ENCODE measurements around the gene RNF10.
"Not testable (repeated sequence)": the region's sequence is repeated elsewhere in the genome, so short reads cannot be mapped to it uniquely, and the experiment has no call there.

RNF10 gene

DNA sequence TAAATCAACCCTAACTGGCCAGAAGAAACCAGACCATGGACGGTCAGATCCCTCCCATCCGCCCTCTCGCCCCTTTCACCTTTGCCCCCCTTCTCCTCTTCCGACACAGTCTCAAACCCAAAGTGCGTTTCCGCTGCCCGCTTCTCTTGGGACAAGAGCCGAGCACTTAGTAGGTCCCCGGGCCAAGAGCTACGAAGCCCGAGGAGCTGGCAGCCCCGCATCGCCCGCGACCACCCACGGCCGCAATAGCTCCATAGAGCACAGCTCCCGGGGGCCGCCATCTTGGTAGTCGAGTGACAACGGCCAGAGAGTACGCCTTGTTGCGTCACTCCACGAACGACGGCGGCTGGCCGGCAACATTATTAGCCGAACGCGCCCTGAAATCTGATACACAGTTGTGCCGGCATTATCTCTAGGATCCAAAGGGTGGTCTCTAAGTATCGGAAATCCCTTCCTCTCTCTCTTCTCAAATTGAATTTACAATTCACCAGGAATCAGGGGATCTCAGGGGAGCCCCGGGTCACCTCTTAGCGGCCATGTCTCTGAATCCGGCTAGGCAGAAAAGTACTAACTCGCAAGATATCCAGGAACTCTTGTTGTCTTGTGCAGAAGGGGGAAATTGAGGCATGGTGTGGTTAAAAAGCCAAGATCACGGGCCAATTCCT lies 5.2 kb upstream of the RNF10 start, which contains the start of gene COQ5:
TSS of gene COQ5 (minus strand) at position 298 of the 665 bp plus-strand sequence. CDS start at position 281, 17 bp downstream.
- H3K4me1 ChIP-seq (ENCODE audit: low read length), result peaks cover 9% of the 10 kb centered on the region
- H2AFZ ChIP-seq (ENCODE audit: low read depth, low read length), result peak within 1 kb of the TSS; percentile 92
- H3K9me3 ChIP-seq (ENCODE audit: insufficient read depth, low read length), result no peaks in the 10 kb centered on the region
- H3K27ac ChIP-seq (ENCODE audit: low read length), result peak within 1 kb of the TSS; percentile 41
- TF ChIP-seq, protein P1, sequence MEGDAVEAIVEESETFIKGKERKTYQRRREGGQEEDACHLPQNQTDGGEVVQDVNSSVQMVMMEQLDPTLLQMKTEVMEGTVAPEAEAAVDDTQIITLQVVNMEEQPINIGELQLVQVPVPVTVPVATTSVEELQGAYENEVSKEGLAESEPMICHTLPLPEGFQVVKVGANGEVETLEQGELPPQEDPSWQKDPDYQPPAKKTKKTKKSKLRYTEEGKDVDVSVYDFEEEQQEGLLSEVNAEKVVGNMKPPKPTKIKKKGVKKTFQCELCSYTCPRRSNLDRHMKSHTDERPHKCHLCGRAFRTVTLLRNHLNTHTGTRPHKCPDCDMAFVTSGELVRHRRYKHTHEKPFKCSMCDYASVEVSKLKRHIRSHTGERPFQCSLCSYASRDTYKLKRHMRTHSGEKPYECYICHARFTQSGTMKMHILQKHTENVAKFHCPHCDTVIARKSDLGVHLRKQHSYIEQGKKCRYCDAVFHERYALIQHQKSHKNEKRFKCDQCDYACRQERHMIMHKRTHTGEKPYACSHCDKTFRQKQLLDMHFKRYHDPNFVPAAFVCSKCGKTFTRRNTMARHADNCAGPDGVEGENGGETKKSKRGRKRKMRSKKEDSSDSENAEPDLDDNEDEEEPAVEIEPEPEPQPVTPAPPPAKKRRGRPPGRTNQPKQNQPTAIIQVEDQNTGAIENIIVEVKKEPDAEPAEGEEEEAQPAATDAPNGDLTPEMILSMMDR (IDR thresholded peaks at IDR 0.05; ENCODE audit: low read depth, low read length), result no peak
- TF ChIP-seq EZH2phosphoT487 (IDR thresholded peaks at IDR 0.05; ENCODE audit: low read depth), result no peak
- H3K27me3 ChIP-seq (ENCODE audit: low read depth, low read length), result no peaks in the 10 kb centered on the region
- no peaks in the 10 kb centered on the region for H3K36me3 ChIP-seq (replicated peaks; ENCODE audit: low read depth, low read length)
- peaks cover 12% of the 10 kb centered on the region for H3K79me2 ChIP-seq (ENCODE audit: low read length)
- peak within 1 kb of the TSS; percentile 89 for H3K9ac ChIP-seq (ENCODE audit: low read length)
- H3K4me3 ChIP-seq (ENCODE audit: low read length), result peak within 1 kb of the TSS; percentile 99
- no peaks in the 10 kb centered on the region for H4K20me1 ChIP-seq (ENCODE audit: insufficient read depth, low read length)
- peak within 1 kb of the TSS; percentile 95 for H3K4me2 ChIP-seq (ENCODE audit: low read length)

DNA sequence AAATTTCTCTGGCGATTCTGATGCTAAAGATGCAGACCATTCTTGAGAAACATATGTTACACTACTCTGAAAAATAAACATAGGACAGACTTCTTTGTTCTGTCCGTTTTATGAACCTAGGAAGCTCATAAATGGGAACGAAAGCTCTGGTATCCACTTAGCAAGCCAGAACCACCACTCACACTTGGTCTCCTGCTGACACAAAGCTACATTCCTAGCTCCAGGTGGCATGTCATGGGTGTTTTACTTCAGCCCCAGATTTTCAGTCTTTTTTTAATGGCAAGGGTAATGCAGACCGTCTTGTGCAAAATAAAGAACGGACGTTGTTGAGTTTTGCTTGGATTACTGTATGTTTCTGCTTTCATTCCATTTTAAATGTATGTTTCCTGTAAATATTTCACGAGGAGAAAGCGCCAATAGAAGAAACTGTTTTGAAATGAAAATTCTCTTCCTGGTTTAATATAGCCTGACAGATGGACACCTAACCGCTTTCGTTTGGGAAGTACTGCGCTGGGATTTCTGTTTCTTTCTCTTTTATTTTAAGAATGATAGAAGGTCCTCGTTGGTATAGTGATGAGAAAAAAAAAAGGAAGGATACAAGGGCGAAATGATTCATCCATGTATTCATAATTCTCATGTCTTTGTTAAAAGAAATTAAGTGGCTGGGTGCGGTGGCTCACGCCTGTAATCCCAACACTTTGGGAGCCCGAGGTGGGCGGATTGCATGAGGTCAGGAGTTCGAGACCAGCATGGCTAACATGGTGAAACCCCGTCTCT lies 4.3 kb upstream of the RNF10 start:
- peak overlapping the region; percentile 89 for H3K9ac ChIP-seq (ENCODE audit: low read length)
- H4K20me1 ChIP-seq (ENCODE audit: insufficient read depth, low read length), result no peaks in the 10 kb centered on the region
- peak overlapping the region; percentile 95 for H3K4me2 ChIP-seq (ENCODE audit: low read length)
- peak overlapping the region; percentile 99 for H3K4me3 ChIP-seq (ENCODE audit: low read length)
- H3K27ac ChIP-seq (ENCODE audit: low read length), result peak overlapping the region; percentile 41
- no peaks in the 10 kb centered on the region for H3K27me3 ChIP-seq (ENCODE audit: low read depth, low read length)
- no peaks in the 10 kb centered on the region for H3K9me3 ChIP-seq (ENCODE audit: insufficient read depth, low read length)
- TF ChIP-seq, protein P1 (IDR thresholded peaks at IDR 0.05; ENCODE audit: low read depth, low read length), result no peak
- TF ChIP-seq EZH2phosphoT487 (IDR thresholded peaks at IDR 0.05; ENCODE audit: low read depth), result no peak
- peak overlapping the region; percentile 92 for H2AFZ ChIP-seq (ENCODE audit: low read depth, low read length)
- H3K79me2 ChIP-seq (ENCODE audit: low read length), result peaks cover 19% of the 10 kb centered on the region
- H3K36me3 ChIP-seq (replicated peaks; ENCODE audit: low read depth, low read length), result no peaks in the 10 kb centered on the region
- H3K4me1 ChIP-seq (ENCODE audit: low read length), result peaks cover 9% of the 10 kb centered on the region

DNA sequence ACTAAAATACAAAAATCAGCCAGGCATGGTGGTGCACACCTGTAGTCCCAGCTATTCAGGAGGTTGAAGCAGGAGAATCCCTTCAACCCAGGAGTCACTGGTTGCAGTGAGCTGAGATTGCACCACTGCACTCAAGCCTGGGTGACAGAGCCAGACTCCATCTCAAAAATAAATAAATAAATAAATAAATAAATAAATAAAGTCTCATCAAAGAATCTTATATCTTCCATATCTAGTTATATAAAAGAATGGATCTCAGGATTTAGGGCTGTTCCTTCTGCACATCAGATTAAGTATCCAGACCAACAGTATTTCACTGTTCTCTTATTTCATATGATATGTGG lies 3.8 kb upstream of the RNF10 start:
- peak overlapping the region; percentile 95 for H3K4me2 ChIP-seq (ENCODE audit: low read length)
- peak overlapping the region; percentile 89; the same call in 1 of the 2 replicates for H3K9ac ChIP-seq (ENCODE audit: low read length)
- not testable (repeated sequence) for H3K9me3 ChIP-seq (ENCODE audit: insufficient read depth, low read length); H4K20me1 ChIP-seq (ENCODE audit: insufficient read depth, low read length); H3K4me1 ChIP-seq (ENCODE audit: low read length); H3K27ac ChIP-seq (ENCODE audit: low read length); H3K36me3 ChIP-seq (replicated peaks; ENCODE audit: low read depth, low read length); H3K27me3 ChIP-seq (ENCODE audit: low read depth, low read length)
- peak overlapping the region; percentile 99 for H3K4me3 ChIP-seq (ENCODE audit: low read length)
- H2AFZ ChIP-seq (ENCODE audit: low read depth, low read length), result peak overlapping the region; percentile 92; the same call in 1 of the 2 replicates
- H3K79me2 ChIP-seq (ENCODE audit: low read length), result peaks cover 25% of the 10 kb centered on the region

DNA sequence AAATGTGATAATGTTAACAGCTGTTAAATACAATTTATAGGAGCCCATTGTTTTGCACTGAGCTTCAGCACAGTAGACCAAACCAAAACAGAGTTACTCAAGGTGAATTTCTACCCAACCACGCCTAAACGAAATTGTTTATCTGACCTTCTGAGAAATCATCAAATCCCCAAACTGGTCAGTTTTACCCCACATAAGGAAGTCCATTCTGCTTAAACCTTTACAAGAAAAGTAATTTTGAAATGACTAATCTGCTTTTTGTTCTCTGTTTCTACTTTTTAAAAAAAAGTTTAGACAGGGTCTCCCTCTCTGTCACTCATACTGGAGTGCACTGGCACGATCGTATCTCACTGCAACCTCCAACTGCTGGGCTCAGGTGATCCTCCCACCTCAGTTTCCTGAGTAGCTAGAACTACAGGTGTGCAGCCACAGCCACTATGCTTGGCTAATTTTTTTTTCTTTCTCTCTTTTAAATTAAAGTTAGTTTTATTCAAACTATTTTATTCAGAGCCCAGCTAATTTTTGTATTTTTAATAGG lies 1.4 kb upstream of the RNF10 start:
- Histone ChIP-seq H3K4me2 (ENCODE audit: low read length) (no peak overlapping the region), H3K36me3 (replicated peaks; ENCODE audit: low read depth, low read length) (peaks cover 18% of the 10 kb centered on the region), H3K27ac (ENCODE audit: low read length) (no peak overlapping the region), H3K9me3 (ENCODE audit: insufficient read depth, low read length) (no peaks in the 10 kb centered on the region), H3K79me2 (ENCODE audit: low read length) (peaks cover 46% of the 10 kb centered on the region), H3K27me3 (ENCODE audit: low read depth, low read length) (no peaks in the 10 kb centered on the region), H3K9ac (ENCODE audit: low read length) (no peak overlapping the region), H3K4me3 (ENCODE audit: low read length) (no peak overlapping the region), H3K4me1 (ENCODE audit: low read length) (peaks cover 27% of the 10 kb centered on the region), H4K20me1 (ENCODE audit: insufficient read depth, low read length) (peaks cover 28% of the 10 kb centered on the region), H2AFZ (ENCODE audit: low read depth, low read length) (no peak overlapping the region)
- TF ChIP-seq, protein P1 (IDR thresholded peaks at IDR 0.05; ENCODE audit: low read depth, low read length), result no peak
- no peak for TF ChIP-seq EZH2phosphoT487 (IDR thresholded peaks at IDR 0.05; ENCODE audit: low read depth)
